HepG2 (cell line): ENCODE results near the gene GNAZ. TPM values are rescaled to one million over a fixed set of nuclear protein-coding genes. Genes with fewer than 3 reads are reported as not detected.

Source experiments
- ATAC-seq: fragments of 200-7000 bp; cut with Tn5 transposase; 3 replicates; pipeline ENCODE4 v1.9.1; 2020; ENCODE audit warnings: mild to moderate bottlenecking, moderate library complexity
- BruUV-seq: library from RNA; stranded (reverse); fragments of 400-500 nt; replicated peaks from 2 replicates; lab custom pipeline; 2021; lab: Mats Ljungman, UMichigan
- CTCF ChIA-PET: fragments of 300-600 bp; formaldehyde crosslinking; extraction: SDS; loops from one replicate; lab custom pipeline; 2021; ENCODE audit warnings: low total read pairs, inconsistent platforms, low intra/inter-chr PET ratio; lab: Yijun Ruan, JAX
- POLR2A ChIA-PET: fragments of 350-600 bp; sonication (Branson Sonifier 250); formaldehyde crosslinking; loops from one replicate; lab custom pipeline; 2020; ENCODE audit warnings: antibody characterized with exemption, inconsistent platforms; lab: Yijun Ruan, JAX
- DNase-seq: peaks from one replicate; pipeline ENCODE4 v3.0.0-alpha.2; 2015; ENCODE audit warnings: low spot score
- FAIRE-seq: peaks from 3 replicates; lab custom pipeline; 2011; peaks lifted over from hg19 to GRCh38; lab: Jason Lieb, UNC
- H2AFZ ChIP-seq: one replicate; pipeline ENCODE4 v1.6.1; 2011; ENCODE audit warnings: low read length, inconsistent platforms
- H3K27ac ChIP-seq: fragments of 300-600 bp; 3 replicates; pipeline ENCODE4 v1.8.0; 2011; ENCODE audit warnings: mixed run types, mild to moderate bottlenecking, mixed read lengths, low read length, inconsistent platforms; ENCODE audit not compliant: insufficient read depth; ENCODE audit errors: extremely low read length
- H3K27me3 ChIP-seq, 2 experiments: fragments of 200-600 bp in 1 of 2; 2 replicates in 1 of 2; 3 replicates in 1 of 2; pipeline versions ENCODE4 v1.6.0 to v1.8.0; 2011; ENCODE audit warnings: low read length in 2 of 2, mild to moderate bottlenecking in 2 of 2, moderate library complexity in 2 of 2, inconsistent platforms in 1 of 2; ENCODE audit not compliant: insufficient read depth in 2 of 2, control insufficient read depth in 1 of 2
- H3K36me3 ChIP-seq, 2 experiments: fragments of 200-600 bp in 1 of 2; replicated peaks in 1 of 2; 2 replicates in 1 of 2; 3 replicates in 1 of 2; pipeline versions ENCODE4 v1.5.1 to v1.8.0; 2011; ENCODE audit warnings: low read length in 2 of 2, inconsistent platforms in 1 of 2; ENCODE audit not compliant: insufficient read depth in 2 of 2, control insufficient read depth in 1 of 2
- H3K4me1 ChIP-seq: 2 replicates; pipeline ENCODE4 v1.5.1; 2012; ENCODE audit warnings: low read length, inconsistent platforms; ENCODE audit not compliant: insufficient read depth
- H3K4me2 ChIP-seq: 2 replicates; pipeline ENCODE4 v1.6.0; 2011; ENCODE audit warnings: low read depth, low read length, inconsistent platforms
- H3K4me3 ChIP-seq, 3 experiments: fragments of 200-600 bp in 1 of 3; sonication (generic), shearing (Covaris generic) in 1 of 3; replicated peaks in 1 of 3; 2 replicates each; pipeline ENCODE4 v1.5.1; 2011 to 2016; ENCODE audit warnings: low read length in 3 of 3, inconsistent platforms in 2 of 3, low read depth in 2 of 3, mild to moderate bottlenecking in 2 of 3, control low read depth in 1 of 3, mixed read lengths in 1 of 3; ENCODE audit not compliant: insufficient read depth in 1 of 3
- H3K79me2 ChIP-seq: one replicate; pipeline ENCODE4 v1.6.1; 2011; ENCODE audit warnings: low read length, inconsistent platforms; ENCODE audit not compliant: insufficient read depth
- H3K9ac ChIP-seq: 2 replicates; pipeline ENCODE4 v1.6.0; 2011; ENCODE audit warnings: mild to moderate bottlenecking, low read depth, low read length, inconsistent platforms; ENCODE audit not compliant: insufficient read depth
- H3K9me3 ChIP-seq: 2 replicates; pipeline ENCODE4 v1.5.1; 2012; ENCODE audit warnings: mild to moderate bottlenecking, low read length
- H4K20me1 ChIP-seq: 2 replicates; pipeline ENCODE4 v1.6.0; 2011; ENCODE audit warnings: inconsistent platforms, mild to moderate bottlenecking, low read length, moderate library complexity; ENCODE audit not compliant: insufficient read depth
- GPN1 ChIP-seq: sonication (generic); formaldehyde crosslinking; IDR thresholded peaks from 2 replicates; pipeline ENCODE4 v1.5.1; 2020; ENCODE audit warnings: missing genetic modification reagents, borderline replicate concordance
- TAF15 ChIP-seq: fragments of 200-400 bp; formaldehyde crosslinking; IDR thresholded peaks from one replicate; pipeline ENCODE4 v1.6.1; 2018; ENCODE audit warnings: mild to moderate bottlenecking, low read depth, low read length; ENCODE audit not compliant: poor library complexity, severe bottlenecking
- ZNF34 ChIP-seq: sonication (generic); formaldehyde crosslinking; IDR thresholded peaks from 2 replicates; pipeline ENCODE4 v1.4.0; 2020; ENCODE audit warnings: mild to moderate bottlenecking, missing genetic modification reagents, borderline replicate concordance
- ZNF362 ChIP-seq: sonication (generic); formaldehyde crosslinking; IDR thresholded peaks from 2 replicates; pipeline ENCODE4 v1.4.0; 2020; ENCODE audit warnings: missing genetic modification reagents, mild to moderate bottlenecking, borderline replicate concordance
- WGBS: methylation state at CpG from one replicate; pipeline ENCODE4 v1.1.6; 2017; ENCODE audit warnings: low lambda C conversion rate; 5-methylcytosine and 5-hydroxymethylcytosine counted together
- in situ Hi-C: cut with HindIII; loops from 2 replicates; pipeline ENCODE4 v1.10.0; 2017; ENCODE audit warnings: low pct_unique_long_range_greater_than_20kb; ENCODE audit not compliant: extremely low pct_ligation_motif_present
- intact Hi-C: fragments of 100-400 bp; cut with micrococcal nuclease; formaldehyde crosslinking; loops from one replicate; pipeline ENCODE4 v1.10.0; 2022; ENCODE audit not compliant: unreplicated experiment
- polyA plus RNA-seq, 8 experiments: library from polyadenylated mRNA; depleted of rRNA in 3 of 8; stranded (reverse) in 7 of 8; unstranded in 1 of 8; fragments of >200 nt; fragmentation: Illumina TruSeq in 4 of 8; extraction: Trizol in 4 of 8; gene quantifications; 2 replicates each; pipeline versions ENCODE4 v1.2.1 to v1.2.3, GENCODE V29; 2011 to 2016; ENCODE audit warnings: low read depth in 4 of 8, missing spikeins in 1 of 8, mixed read lengths in 1 of 8; ENCODE audit not compliant: insufficient read depth in 1 of 8
- total RNA-seq, 5 experiments: library from RNA; depleted of rRNA; stranded (reverse); fragments of >200 nt; fragmentation: Illumina TruSeq; extraction: Trizol; gene quantifications; 2 replicates each; pipeline ENCODE4 v1.2.3, GENCODE V29; 2016; ENCODE audit warnings: low read depth in 1 of 5

Gene GNAZ
- total and polyA plus RNA-seq, 2 of the 13 experiments (the other 11 are each of a cell fraction or from before 2014, with no cell fraction given), result 11.4 to 22.3 TPM

- TF ChIP-seq TAF15, result no peak
Observed at GRCh38 chr22:23102002-23102655, 31.8 kb downstream of the GNAZ start (continued).

- POLR2A ChIA-PET, result no interaction called here
Observed at GRCh38 chr22:23102776-23103175, 32.5 kb downstream of the GNAZ start.

More at GRCh38 chr22:23102776-23103175, 32.5 kb downstream of the GNAZ start:
- Histone ChIP-seq H2AFZ (no peak overlapping the region), H3K27me3 (no peaks in the 10 kb centered on the region)
- no peak for TF ChIP-seq ZNF362 (CRISPR knock-in tag)
- TF ChIP-seq ZNF34 (CRISPR knock-in tag), result no peak
- TF ChIP-seq GPN1, result no peak
- TF ChIP-seq, all 625 proteins: peak for 0
- no TSS peak for BruUV-seq
- no peak for ATAC-seq
- peaks cover 10% of the 10 kb centered on the region; the same call in 1 of the 2 replicates for H3K4me1 ChIP-seq
- no peak for DNase-seq
- intact Hi-C loops, result no loop called here
- peaks cover 7 to 16% of the 10 kb centered on the region in 2 experiments; a peak in 4 of 5 replicates for H3K36me3 ChIP-seq
- WGBS, result 100% methylated on average over 3 of the region's 3 CpGs
- no peak overlapping the region for H3K4me2 ChIP-seq
- no peak overlapping the region for H3K27ac ChIP-seq
- H3K79me2 ChIP-seq, result no peaks in the 10 kb centered on the region
- H3K4me3 ChIP-seq, result no peak overlapping the region
- H3K9ac ChIP-seq, result no peak overlapping the region
- no peaks in the 10 kb centered on the region for H4K20me1 ChIP-seq
- FAIRE-seq, result no peak
- CTCF ChIA-PET, result no interaction called here
- in situ Hi-C loops, result no loop called here
- no peaks in the 10 kb centered on the region for H3K9me3 ChIP-seq
